Vagina (tissue), 2 donors: ENCODE results near the gene PHC2. TPM values are rescaled to one million over a fixed set of nuclear protein-coding genes. Genes with fewer than 3 reads are reported as not detected.

Experiments used
- DNase-seq, 2 donors: peaks; one replicate each; pipeline ENCODE4 v3.0.0-alpha.2; 2017; ENCODE audit errors: extremely low spot score in 2 of 2
- H3K27ac ChIP-seq: fragments of 200-600 bp; sonication (generic); one replicate; pipeline ENCODE4 v1.5.1; 2019
- H3K27me3 ChIP-seq: fragments of 200-600 bp; sonication (generic); one replicate; pipeline ENCODE4 v1.5.1; 2019
- H3K36me3 ChIP-seq, 2 donors: fragments of 200-600 bp; sonication (generic); one replicate each; pipeline ENCODE4 v1.5.1; 2017 to 2019
- H3K4me1 ChIP-seq: fragments of 200-600 bp; sonication (generic); one replicate; pipeline ENCODE4 v1.5.1; 2019
- H3K4me3 ChIP-seq, 2 donors: fragments of 200-600 bp; sonication (generic); 1 replicate in 1 of 2; 2 replicates in 1 of 2; pipeline ENCODE4 v1.5.1; 2016 to 2019
- H3K9me3 ChIP-seq: fragments of 200-600 bp; sonication (generic); one replicate; pipeline ENCODE4 v1.5.1; 2019
- CTCF ChIP-seq, 3 experiments: fragments of 450-650 bp in 2 of 3; fragments of 200-600 bp in 1 of 3; sonication (generic) in 1 of 3; IDR thresholded peaks; one replicate each; pipeline ENCODE4 v1.5.1; 2017 to 2019; ENCODE audit warnings: antibody characterized with exemption in 3 of 3, mild to moderate bottlenecking in 2 of 3, moderate library complexity in 2 of 3
- POLR2A ChIP-seq, 2 donors: fragments of 450-650 bp; IDR thresholded peaks; one replicate each; pipeline ENCODE4 v1.6.1; 2017; ENCODE audit warnings: antibody characterized with exemption in 2 of 2, mild to moderate bottlenecking in 2 of 2, moderate library complexity in 2 of 2
- POLR2AphosphoS5 ChIP-seq, 2 donors: sonication (generic); formaldehyde crosslinking; IDR thresholded peaks; one replicate each; pipeline ENCODE4 v1.9.0; 2017; ENCODE audit warnings: antibody characterized with exemption in 2 of 2, mild to moderate bottlenecking in 2 of 2, low read depth in 1 of 2; ENCODE audit not compliant: insufficient read depth in 1 of 2
- intact Hi-C: fragments of 100-400 bp; cut with DNase I; formaldehyde crosslinking; loops from one replicate; pipeline ENCODE4 v1.15.1; 2023
- total RNA-seq: library from RNA; depleted of rRNA; stranded (reverse); fragments of >200 nt; gene quantifications from one replicate; pipeline ENCODE4 v1.2.3, GENCODE V29; 2016

Gene PHC2
- 97.2 TPM for total RNA-seq

- H3K36me3 ChIP-seq = no peaks in the 10 kb centered on the region
- TF ChIP-seq POLR2AphosphoS5 (IDR thresholded peaks at IDR 0.05; ENCODE audit: insufficient read depth in 1 of 2, low read depth in 1 of 2) (peak in 1 of 2 donors; percentile 57), POLR2A (IDR thresholded peaks at IDR 0.05) (peak in 1 of 2 donors; percentile 51), CTCF (IDR thresholded peaks at IDR 0.05) (peak in 1 of 3 experiments; percentile 18)
- H3K4me3 ChIP-seq = peak within 1 kb of the TSS; percentile 57 to 97
- H3K9me3 ChIP-seq = no peaks in the 10 kb centered on the region
- peak in 1 of 2 donors; percentile 97 for DNase-seq
- peak within 1 kb of the TSS; percentile 49 for H3K27ac ChIP-seq
- H3K4me1 ChIP-seq = peaks cover 38% of the 10 kb centered on the region
- no peaks in the 10 kb centered on the region for H3K27me3 ChIP-seq
- intact Hi-C loops = no loop called here
These were observed at the start of gene PHC2 for GRCh38 chr1:33430692-33431593. TSS of gene PHC2 (minus strand) at chr1:33431095. CDS start at chr1:33375539, 55,556 bp downstream.

GRCh38 chr1:33477451-33477850 lies 46.6 kb upstream of the PHC2 start:
- Histone ChIP-seq H3K4me1 (peaks cover 16% of the 10 kb centered on the region), H3K36me3 (peaks cover 0 to 20% of the 10 kb centered on the region in 2 donors), H3K27ac (no peak overlapping the region), H3K4me3 (no peak overlapping the region), H3K27me3 (no peaks in the 10 kb centered on the region), H3K9me3 (no peaks in the 10 kb centered on the region)
- intact Hi-C loops = no loop called here
- TF ChIP-seq POLR2AphosphoS5 (IDR thresholded peaks at IDR 0.05; ENCODE audit: insufficient read depth in 1 of 2, low read depth in 1 of 2) = no peak
- TF ChIP-seq POLR2A (IDR thresholded peaks at IDR 0.05) = no peak
- no peak for TF ChIP-seq CTCF (IDR thresholded peaks at IDR 0.05)
- no peak for DNase-seq

GRCh38 chr1:33473900-33474299 lies 43.0 kb upstream of the PHC2 start:
- TF ChIP-seq CTCF (IDR thresholded peaks at IDR 0.05) (no peak), POLR2A (IDR thresholded peaks at IDR 0.05) (no peak), POLR2AphosphoS5 (IDR thresholded peaks at IDR 0.05; ENCODE audit: insufficient read depth in 1 of 2, low read depth in 1 of 2) (no peak)
- no peak overlapping the region for H3K4me3 ChIP-seq
- no peak for DNase-seq
- no peaks in the 10 kb centered on the region for H3K9me3 ChIP-seq
- intact Hi-C loops = no loop called here
- no peak overlapping the region for H3K27ac ChIP-seq
- no peaks in the 10 kb centered on the region for H3K27me3 ChIP-seq
- H3K36me3 ChIP-seq = no peaks in the 10 kb centered on the region
- peaks cover 24% of the 10 kb centered on the region for H3K4me1 ChIP-seq

GRCh38 chr1:33472269-33472980 lies 41.5 kb upstream of the PHC2 start, which contains the start of gene ZSCAN20:
TSS of gene ZSCAN20 (plus strand) at chr1:33472645. CDS start at chr1:33479289, 6,644 bp downstream.
- peak in 1 of 2 donors; percentile 98 for DNase-seq
- no peaks in the 10 kb centered on the region for H3K9me3 ChIP-seq
- peak within 1 kb of the TSS; percentile 85 for H3K27ac ChIP-seq
- intact Hi-C loops = no loop called here
- H3K4me1 ChIP-seq = peaks cover 24% of the 10 kb centered on the region
- H3K27me3 ChIP-seq = no peaks in the 10 kb centered on the region
- no peak for TF ChIP-seq CTCF (IDR thresholded peaks at IDR 0.05)
- TF ChIP-seq POLR2AphosphoS5 (IDR thresholded peaks at IDR 0.05; ENCODE audit: insufficient read depth in 1 of 2, low read depth in 1 of 2) = peak; percentile 78 to 94
- peak in 1 of 2 donors; percentile 5 for TF ChIP-seq POLR2A (IDR thresholded peaks at IDR 0.05)
- peak within 1 kb of the TSS; percentile 65 to 67 for H3K4me3 ChIP-seq
- H3K36me3 ChIP-seq = no peaks in the 10 kb centered on the region
